Measurements from ENCODE around the gene RACK1.

RACK1 gene

GRCh38 chr5:181239062-181239663 lies 4.5 kb downstream of the RACK1 start:
- H3K27ac ChIP-seq = no peak overlapping the region
- TF ChIP-seq, protein P1, sequence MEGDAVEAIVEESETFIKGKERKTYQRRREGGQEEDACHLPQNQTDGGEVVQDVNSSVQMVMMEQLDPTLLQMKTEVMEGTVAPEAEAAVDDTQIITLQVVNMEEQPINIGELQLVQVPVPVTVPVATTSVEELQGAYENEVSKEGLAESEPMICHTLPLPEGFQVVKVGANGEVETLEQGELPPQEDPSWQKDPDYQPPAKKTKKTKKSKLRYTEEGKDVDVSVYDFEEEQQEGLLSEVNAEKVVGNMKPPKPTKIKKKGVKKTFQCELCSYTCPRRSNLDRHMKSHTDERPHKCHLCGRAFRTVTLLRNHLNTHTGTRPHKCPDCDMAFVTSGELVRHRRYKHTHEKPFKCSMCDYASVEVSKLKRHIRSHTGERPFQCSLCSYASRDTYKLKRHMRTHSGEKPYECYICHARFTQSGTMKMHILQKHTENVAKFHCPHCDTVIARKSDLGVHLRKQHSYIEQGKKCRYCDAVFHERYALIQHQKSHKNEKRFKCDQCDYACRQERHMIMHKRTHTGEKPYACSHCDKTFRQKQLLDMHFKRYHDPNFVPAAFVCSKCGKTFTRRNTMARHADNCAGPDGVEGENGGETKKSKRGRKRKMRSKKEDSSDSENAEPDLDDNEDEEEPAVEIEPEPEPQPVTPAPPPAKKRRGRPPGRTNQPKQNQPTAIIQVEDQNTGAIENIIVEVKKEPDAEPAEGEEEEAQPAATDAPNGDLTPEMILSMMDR (IDR thresholded peaks at IDR 0.05; ENCODE audit: low read depth, low read length, missing control alignments) = no peak
- peaks cover 84% of the 10 kb centered on the region for H3K36me3 ChIP-seq (replicated peaks)
- DNase-seq = no peak
- H3K27me3 ChIP-seq (replicated peaks) = no peaks in the 10 kb centered on the region
- in situ Hi-C loops (cut with HindIII; ENCODE audit: low pct_ligation_motif_present, low sequenced_read_pairs) = no loop called here
- H3K4me3 ChIP-seq (ENCODE audit: low read depth, low read length) = no peak overlapping the region

GRCh38 chr5:181237729-181238385 lies 5.8 kb downstream of the RACK1 start:
- in situ Hi-C loops (cut with HindIII; ENCODE audit: low pct_ligation_motif_present, low sequenced_read_pairs) = no loop called here
- DNase-seq = no peak
- no peaks in the 10 kb centered on the region for H3K27me3 ChIP-seq (replicated peaks)
- no peak overlapping the region for H3K4me3 ChIP-seq (ENCODE audit: low read depth, low read length)
- TF ChIP-seq, protein P1 (IDR thresholded peaks at IDR 0.05; ENCODE audit: low read depth, low read length, missing control alignments) = no peak
- peaks cover 89% of the 10 kb centered on the region for H3K36me3 ChIP-seq (replicated peaks)
- H3K27ac ChIP-seq = no peak overlapping the region

GRCh38 chr5:181236954-181237641 lies 6.6 kb downstream of the RACK1 start:
- Histone ChIP-seq H3K27me3 (replicated peaks) (no peaks in the 10 kb centered on the region), H3K36me3 (replicated peaks) (peaks cover 85% of the 10 kb centered on the region), H3K4me3 (ENCODE audit: low read depth, low read length) (no peak overlapping the region), H3K27ac (no peak overlapping the region)
- TF ChIP-seq, protein P1 (IDR thresholded peaks at IDR 0.05; ENCODE audit: low read depth, low read length, missing control alignments) = no peak
- DNase-seq = no peak
- in situ Hi-C loops (cut with HindIII; ENCODE audit: low pct_ligation_motif_present, low sequenced_read_pairs) = no loop called here

DNA sequence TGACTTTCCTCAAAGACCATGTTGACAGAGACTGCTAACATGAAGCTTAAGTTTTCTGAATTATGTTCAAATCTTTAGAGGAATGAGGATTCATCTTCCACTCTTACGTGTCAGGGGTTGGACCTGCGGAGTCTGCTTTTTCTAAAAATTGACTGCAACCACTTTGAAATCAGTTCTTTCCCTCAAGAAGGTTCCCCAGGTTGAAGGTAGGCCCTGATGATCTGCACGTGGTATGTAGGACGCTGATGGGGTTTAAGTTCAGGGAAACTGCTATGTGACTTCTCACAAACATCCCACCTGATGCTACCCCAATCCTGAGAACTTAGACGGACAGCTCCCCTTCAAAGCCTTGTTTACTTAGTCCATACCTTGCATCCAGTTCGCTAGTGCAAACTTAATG lies 7.2 kb downstream of the RACK1 start:
- TF ChIP-seq, protein P1 (IDR thresholded peaks at IDR 0.05; ENCODE audit: low read depth, low read length, missing control alignments) = no peak
- DNase-seq = no peak
- Histone ChIP-seq H3K27ac (no peak overlapping the region), H3K27me3 (replicated peaks) (no peaks in the 10 kb centered on the region), H3K4me3 (ENCODE audit: low read depth, low read length) (no peak overlapping the region), H3K36me3 (replicated peaks) (peaks cover 80% of the 10 kb centered on the region)
- in situ Hi-C loops (cut with HindIII; ENCODE audit: low pct_ligation_motif_present, low sequenced_read_pairs) = no loop called here

DNA sequence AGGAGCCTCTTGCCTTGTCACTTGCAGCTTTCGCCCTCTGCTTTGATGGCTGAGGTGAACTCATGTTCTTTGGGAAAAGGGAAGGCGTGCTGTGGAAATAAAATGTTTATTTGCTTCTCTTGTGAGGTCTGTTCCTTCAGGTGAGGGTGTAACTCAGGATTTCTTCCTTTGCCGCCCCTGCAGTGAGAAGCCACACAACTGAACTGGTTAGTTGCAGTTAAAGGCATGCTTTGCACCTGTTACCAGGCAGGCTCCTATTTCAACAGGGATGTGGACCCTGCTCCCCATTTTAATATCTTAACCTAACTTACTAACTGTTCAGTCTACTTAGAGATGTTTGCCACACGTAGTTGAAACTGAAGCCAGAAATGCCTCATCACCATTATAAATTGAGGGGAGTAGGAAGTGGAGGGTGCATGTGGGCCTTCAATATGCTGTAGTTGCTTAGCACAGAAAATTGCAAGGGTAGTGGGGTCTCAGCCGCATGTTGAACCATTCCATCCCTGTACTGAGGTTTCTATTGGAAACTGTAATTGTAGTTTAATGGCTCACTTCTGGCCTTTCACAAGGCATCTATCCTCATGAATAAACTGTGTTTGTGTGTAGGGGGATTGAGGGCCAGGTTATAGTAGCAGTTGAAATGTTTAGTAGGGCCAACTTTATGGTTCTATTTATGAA lies 7.9 kb downstream of the RACK1 start:
- TF ChIP-seq, protein P1 (IDR thresholded peaks at IDR 0.05; ENCODE audit: low read depth, low read length, missing control alignments) = no peak
- Histone ChIP-seq H3K4me3 (ENCODE audit: low read depth, low read length) (no peak overlapping the region), H3K27ac (no peak overlapping the region), H3K36me3 (replicated peaks) (peaks cover 74% of the 10 kb centered on the region), H3K27me3 (replicated peaks) (no peaks in the 10 kb centered on the region)
- in situ Hi-C loops (cut with HindIII; ENCODE audit: low pct_ligation_motif_present, low sequenced_read_pairs) = no loop called here
- DNase-seq = no peak
